ENCODE results near the gene PANK2.

GRCh38 chr20:3875378-3875974 is 13.7 kb upstream of the PANK2 start:
- TF ChIP-seq GATA3 (IDR thresholded peaks at IDR 0.05; ENCODE audit: low read depth, low read length) (no peak), GATA2 (IDR thresholded peaks at IDR 0.05; ENCODE audit: low read depth, low read length) (no peak)

Data from SH-SY5Y (cell line).